Effector CD4-positive, alpha-beta T cell (primary cell): ENCODE measurements around the gene MAGEA9B.
"Not testable (repeated sequence)": the region's sequence is repeated elsewhere in the genome, so short reads cannot be mapped to it uniquely, and the experiment has no call there.

Experiments
- DNase-seq: peaks from one replicate; pipeline ENCODE4 v3.0.0-alpha.2; 2020

The MAGEA9B gene

DNA sequence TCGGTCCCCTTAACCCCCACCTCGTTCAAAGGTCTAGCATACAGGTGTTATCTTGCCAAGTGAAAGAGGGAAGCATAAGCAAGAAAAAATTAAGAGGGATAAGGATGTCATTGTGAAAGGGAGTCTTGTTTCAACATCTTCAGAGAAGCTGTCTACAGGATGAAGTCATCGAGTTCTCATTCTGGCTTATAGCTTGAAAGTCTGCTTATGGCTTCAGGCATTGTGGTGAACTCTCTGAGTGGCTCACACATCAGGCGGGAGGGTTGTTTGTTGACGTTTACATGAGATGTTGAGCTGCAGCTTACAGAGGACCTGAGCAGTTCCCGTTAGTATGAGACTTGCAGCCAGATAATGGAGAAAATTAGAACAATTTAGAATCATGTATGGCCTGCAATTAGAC, 16.6 kb downstream of the MAGEA9B start:
- DNase-seq = no peak

DNA sequence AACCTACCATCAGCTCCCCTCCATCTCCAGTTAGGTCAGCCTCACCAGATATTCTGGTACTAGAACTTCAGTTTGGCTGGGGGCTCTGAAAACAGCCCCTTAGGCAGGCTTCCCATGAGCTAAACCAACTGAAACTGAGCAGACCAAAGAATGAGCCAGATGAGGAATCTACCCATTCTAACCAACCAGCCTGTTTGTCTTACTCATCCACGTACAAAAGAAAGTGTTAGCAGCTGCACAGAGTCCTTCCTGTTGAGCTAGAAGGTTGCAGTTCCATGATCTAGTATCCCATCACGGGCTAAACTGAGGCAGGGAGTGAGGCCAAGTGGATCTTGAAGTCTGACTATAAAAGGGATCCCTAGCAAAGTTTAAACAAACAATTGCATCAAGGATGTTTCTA, 17.5 kb downstream of the MAGEA9B start:
- no peak for DNase-seq

DNA sequence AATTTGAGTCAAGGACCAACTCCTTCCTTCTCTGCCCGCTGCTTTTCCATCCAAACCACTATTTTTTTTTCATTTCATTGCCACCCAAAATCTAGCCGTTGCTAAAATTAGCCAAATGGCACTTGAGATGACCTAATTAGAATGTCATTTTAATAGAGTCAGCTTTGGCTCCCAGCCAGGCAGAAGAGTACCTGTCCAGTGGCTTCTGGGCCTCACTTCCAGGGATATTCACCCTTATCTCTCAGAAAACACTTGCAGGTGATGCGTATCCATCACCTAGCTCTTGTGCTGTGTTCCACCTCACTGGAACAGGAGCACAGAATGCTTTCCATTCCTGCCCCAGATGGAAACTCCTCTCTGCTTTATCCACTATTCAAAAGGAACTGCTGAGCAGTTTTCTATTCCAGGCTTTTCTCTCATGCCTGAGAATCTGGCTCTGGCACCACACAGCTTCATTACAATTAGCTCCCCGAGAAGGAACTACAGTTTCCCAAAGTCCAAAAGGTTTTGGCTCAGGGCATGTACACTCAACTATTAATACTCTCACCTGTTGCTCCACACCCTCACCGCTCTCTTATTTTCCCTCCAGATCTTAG, 18.5 kb downstream of the MAGEA9B start:
- DNase-seq = no peak

DNA sequence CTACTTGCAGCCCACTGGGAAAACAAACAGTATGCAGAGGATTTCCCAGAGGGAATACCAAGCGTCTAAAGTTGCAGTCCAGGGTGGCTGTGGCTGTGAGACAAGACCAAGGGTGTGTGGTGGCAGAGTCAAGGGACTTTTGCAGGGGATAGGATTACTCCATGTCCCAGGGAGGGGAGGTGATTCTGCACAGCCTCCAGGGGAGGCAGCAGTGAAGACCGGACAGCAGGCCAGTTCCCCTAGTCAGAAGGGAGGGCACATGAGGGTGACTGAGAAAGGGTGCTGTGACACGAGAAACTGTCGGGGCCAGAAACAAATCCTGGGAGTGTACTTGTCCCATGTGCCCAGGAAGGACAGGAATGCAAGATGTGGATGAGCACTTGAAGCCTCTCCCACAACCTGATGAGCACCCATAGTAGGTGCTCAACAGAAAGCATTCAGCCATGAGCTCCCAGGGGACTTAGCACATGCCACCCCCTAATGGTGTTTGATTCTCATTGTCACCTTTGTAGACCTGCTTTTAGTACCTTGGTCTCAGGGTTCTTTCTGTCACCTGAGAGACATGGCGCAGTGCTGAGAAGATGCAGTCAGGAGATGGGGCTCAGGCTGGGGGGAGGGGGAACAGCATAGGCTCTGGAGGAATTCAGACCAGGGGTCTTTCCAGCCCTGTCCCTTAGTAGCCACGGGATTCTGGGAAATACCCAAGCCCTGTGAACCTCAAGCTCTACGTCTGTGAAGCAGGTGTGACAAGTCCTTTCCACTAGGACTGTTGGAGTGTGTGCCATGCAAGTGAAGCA, 19.4 kb downstream of the MAGEA9B start:
- no peak for DNase-seq

DNA sequence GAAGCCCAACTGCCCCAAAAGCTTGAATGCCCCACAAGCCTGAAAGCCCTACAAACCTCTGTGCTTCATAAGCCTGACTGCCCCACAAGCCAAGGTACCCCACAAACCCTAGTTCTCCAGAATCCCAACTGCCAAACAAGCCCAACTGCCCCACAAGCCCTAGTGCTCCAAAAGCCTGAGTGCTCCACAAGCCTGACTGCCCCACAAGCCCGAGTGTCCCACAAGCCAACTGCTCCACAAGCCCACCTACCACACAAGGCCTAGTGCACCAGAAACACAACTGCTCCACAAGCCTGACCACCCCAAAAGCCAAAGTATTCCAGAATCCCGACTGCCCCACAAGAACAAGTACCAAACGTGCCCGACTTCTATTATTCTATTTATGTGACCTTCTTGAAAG, 23.9 kb downstream of the MAGEA9B start:
- no peak for DNase-seq

DNA sequence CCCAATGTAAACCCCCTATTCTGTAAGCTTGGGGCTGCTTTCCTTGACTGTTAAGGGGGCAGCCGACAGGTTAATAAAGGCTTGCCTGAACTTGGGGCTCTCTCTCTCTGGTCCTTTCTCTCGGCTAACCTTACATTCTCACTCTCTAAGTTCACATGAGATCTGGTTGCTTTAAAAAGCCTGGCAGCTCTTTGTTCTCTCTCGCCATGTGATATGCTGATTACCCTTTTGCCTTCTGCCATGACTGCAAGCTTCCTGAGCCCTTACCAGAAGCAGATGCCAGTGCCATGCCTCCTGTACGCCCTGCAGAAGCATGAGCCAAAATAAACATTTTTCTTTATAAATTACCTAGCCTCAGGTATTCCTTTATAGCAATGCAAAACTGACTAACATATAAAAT, 32.0 kb downstream of the MAGEA9B start:
- DNase-seq = not testable (repeated sequence)

DNA sequence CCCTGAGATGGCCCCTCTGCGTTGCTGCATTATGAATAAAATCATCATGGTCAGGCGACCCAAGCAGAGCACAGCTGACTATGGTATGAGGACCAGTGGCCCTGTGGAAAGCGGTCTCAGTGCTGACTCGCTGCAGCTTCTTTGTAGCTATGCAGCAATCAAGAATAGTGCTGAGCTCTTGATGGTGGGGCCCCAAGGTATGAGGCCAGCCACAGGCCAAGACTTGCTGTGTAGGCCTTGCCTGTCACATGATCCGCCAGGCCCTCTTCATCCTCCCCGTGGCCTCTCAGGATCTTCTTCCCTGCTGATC, 35.4 kb downstream of the MAGEA9B start:
- DNase-seq = not testable (repeated sequence)

DNA sequence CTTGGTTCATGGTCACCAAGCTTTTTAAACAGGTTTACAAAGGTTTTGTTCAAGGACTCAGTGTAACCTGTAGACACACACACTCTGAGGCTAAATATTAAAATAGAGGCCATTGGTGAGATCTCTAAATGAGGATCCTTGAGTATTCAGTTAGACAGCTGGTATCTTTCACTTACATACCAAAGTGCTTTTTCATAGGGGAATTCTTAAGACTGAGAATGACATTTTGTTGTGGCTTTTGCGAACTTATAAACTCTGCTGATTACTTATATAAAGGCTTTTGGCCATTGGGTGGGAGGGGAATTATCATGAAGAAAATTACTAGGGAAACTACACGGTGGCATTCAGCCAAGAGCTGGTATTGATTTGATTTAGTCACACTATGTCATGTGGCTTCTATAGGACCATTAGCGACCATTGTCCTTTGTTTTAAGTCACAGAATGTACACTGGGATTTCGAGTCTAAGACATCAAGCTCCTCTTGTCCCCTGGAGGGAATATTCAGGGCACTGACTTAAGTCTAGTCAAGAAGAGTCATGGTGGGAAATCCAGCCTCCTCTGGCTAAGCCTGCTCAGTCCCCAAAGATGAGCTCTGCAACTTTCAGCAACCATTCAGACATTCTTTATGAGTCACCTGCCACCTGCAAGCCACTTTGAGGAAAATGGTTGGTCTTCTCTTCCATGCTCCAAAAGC, 35.9 kb downstream of the MAGEA9B start:
- DNase-seq = not testable (repeated sequence)

DNA sequence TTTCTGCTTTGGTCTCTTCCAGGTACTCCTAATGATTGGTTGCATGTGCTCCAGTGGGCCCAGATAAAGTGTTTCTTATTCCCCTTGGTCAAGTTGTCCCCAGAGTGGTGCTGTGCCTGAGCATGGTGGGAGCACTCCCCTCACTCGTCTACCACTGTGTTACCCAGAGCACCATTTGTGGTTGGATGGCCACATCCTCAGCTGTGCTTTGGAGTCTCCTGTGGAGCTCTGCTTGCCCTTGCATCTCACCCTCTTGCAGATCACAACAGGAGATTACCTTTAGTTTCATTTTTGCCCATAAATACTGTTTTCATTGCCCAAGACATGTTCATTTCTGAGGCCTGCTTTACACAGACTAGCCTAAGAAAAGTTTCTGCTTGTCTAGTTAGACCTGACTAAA, 36.8 kb downstream of the MAGEA9B start:
- DNase-seq = not testable (repeated sequence)

DNA sequence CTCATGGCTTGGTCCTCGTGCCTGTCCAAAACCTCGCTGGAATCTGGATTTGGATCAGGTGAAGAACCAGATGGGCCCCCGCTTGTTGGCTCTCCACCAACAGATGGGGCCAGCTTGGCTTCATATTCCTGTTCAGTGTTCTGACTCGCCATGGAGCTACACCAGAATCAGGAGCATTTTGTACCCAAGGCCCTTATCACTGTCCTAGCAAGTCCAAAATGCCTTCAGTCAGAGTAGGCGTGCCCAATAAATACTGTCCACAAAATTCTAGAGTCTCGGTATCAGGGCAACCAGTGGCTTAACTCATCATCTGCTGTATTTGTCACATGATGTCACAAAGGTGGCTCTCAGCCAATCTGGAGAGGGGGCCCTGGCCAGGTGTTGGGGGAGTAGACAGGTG, 37.6 kb downstream of the MAGEA9B start, which contains the start of gene HSFX3:
HSFX3 (minus strand) TSS at position 224 of the 400 bp plus-strand sequence; CDS start at position 152, 72 bp downstream.
- DNase-seq = not testable (repeated sequence)

DNA sequence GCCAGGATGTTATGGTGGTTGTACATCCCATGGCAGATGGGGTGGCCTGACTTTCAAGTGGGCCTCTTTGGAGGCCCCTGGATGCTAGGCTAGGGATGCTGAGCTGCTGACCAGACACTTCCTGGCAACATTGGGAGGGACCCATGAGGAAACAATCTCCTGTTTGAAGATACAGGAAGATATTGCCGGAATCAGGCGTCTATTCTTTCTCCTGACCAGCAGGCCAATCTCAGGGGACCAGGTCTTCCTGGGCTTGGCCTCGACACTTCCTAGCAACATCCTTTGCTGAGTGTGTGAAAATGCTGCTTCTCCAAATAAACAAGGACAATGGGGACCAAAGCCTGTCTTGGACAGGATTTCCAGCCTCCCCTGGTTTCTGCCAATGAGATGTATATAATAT, 39.5 kb downstream of the MAGEA9B start:
- DNase-seq = not testable (repeated sequence)

DNA sequence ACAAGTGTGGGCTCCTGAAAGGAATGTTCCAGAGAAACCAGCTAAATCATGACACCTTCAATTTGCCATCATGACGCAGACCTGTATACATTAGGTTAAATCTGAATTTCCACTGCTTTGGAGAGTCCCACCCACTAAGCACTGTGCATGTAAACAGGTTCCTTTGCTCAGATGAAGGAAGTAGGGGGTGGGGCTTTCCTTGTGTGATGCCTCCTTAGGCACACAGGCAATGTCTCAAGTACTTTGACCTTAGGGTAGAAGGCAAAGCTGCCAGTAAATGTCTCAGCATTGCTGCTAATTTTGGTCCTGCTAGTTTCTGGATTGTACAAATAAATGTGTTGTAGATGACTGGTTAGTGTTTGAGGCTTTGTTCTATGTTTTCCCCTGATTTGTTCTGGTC, 40.3 kb downstream of the MAGEA9B start:
- DNase-seq = not testable (repeated sequence)

DNA sequence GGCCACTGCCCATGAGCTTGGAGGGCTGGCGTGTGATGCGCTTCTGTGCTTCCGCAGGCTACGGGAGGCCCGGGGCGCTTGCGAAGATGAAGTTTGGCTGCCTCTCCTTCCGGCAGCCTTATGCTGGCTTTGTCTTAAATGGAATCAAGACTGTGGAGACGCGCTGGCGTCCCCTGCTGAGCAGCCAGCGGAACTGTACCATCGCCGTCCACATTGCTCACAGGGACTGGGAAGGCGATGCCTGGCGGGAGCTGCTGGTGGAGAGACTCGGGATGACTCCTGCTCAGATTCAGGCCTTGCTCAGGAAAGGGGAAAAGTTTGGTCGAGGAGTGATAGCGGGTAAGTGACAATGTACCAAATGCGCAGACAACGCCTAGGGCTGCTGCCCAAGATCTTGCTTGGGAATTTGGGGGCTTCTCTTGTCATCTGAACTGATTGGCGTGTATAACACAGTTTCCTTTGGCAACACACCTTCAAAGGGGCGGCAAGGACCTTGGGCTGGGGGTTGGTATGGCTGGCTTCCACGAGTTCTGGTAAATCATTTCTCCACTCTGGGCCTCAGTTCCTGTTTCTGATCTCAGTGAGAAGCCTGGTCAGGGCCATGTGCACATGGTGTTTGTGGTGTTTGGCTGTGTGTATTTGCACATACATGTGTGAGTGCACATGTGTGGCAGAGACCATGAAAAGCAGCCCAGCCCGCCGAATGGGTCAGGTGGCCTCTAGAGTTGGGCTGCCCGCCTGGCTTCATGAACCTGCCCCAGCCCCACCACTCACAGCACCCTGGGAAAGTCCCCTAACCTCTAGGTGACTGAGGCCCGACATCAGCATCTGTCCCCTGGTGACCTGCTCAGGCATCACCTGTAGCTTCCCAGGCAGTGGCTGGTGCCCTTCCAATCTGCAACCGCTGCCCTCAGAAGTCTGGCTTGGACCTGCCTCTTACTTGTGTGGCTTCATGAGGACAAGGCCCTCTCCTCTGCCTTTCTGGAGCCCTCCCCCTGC, 41.4 kb downstream of the MAGEA9B start:
- not testable (repeated sequence) for DNase-seq

DNA sequence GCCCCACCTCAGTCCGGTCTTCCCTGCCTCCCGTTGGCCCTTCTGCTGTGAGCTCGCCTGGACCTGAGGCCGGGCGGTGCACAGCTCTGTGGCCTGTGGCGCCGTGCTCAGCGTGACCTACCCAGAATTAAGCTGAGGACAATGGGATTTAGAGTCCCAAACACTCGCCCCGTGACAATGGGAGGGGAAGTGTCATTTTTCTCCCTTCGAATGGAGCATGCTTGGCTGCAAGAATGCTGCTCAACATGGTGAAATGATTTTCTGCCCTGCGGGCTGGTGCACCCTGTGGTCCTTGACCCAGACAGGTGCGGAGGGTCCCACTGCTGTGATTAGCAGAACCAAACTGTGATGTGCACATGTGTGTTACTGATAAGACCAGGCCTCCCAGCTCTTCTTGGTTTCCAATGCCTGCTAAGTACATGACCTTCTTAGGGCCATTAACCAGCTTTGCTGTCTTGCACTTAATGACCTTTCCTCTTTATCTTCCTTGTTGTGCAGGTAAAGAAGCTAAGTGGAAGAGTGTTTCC, 45.7 kb downstream of the MAGEA9B start:
- no peak for DNase-seq

DNA sequence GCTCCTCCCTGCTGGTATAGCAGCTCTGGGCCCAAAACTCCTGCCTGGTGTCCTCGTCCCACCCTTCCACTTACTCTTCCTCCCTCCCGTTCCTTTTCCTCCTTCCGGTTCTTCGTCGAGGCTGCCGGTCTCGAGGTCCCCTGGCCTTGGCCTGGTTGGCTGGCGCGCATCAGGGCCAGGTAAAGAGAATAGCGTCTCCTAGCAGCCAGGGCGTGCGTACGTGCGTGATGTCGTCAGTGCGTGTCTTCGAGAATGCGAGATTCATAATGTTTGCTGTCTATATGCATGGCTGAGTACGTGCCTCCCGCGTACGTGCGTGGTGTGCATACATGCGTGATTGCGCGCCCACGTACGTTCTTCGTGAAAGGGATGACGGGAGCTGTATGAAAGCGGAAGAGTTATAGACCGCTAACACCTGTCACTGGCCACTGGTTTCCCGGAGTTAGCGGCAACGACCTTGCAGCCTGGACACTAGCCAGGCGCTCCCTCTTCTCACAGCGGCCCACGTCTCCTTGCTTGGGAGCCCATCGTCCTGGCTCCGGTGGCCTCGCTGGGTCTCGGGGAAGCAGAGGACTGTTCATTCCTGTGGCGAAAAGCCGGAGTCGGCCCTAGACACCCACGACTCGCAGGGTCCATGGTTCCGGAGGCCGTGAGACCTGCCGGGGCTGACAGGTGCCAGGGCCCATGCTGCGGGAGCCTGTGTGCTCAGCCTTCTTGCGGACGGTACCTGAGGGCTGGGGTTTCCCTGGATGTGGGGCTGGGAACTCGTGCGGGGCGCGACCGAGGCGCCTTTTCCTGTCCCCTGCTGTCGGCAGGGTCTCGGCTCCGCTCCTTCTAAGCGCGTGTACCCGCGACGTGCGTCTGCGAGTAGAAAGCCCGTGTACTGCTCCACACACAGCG, 46.4 kb downstream of the MAGEA9B start, which contains the start of gene EOLA1:
EOLA1 (plus strand) TSS at position 392 of the 900 bp plus-strand sequence. CDS start 4,619 bp downstream, outside the sequence.
- DNase-seq = peak; percentile 83

DNA sequence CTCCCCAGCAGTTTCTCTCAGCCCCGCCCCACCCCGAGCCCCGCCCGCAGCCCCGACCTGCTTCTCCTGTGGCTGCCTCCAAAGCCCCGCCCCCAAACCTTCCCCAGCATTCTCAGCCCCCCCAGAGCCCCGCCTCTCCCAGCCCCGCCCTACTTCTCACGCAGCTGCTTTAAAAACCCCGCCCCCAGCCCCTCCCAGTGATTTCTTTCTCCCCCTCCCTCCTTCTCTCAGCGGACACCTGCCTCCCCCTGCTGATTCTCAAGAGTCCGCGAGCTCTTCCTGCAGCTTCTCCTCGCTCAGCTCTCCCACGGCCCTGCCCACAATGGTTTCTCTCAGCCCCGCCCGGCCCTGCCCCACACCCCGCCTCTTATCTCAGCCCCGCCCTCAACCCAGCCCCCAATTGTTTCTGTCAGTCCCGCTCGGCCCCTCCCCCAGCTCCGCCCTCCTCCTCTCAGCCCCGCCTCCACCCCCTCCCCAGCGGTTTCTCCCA, 47.1 kb downstream of the MAGEA9B start:
- DNase-seq = peak; percentile 83

DNA sequence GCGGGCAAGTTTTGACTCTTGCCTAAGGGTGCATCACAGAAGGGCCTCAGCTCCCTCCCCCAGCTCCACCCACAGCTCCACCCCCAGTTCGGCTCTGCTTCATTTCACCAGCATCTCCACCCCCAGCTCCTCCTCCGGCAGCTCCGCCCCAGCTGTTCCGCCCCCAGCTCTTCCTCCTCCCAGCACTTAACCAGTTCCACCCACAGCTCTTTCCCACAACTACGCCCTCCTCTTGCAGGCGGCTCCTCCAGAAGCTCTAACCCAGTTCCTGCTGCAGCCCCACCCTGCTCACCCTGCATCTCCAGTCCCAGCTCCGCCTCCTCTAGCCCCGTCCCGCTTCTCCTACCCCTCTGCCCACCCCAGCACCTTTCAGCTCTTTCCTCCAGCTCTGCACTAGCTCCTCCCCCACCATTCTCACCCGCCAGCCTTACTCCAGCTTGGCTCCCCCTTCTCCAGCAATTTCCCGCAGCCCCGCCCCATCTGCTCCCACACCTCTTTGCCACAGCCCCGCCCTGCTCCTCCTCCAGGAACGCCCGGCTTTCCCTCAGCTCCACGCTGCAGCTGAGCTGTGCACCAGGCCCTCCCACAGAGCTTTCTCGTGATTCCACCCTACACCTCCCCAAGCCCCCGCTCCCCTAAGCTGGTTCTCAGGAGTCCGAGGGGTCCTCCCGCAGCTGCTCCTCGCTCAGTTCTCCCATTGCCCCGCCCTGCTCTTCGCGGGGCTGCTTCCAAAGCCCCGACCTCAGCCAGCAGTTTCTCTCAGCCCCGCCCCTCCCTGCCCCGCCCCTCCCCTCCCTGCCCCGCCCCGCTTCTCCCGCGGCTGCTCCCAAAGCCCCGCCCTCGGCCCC, 47.8 kb downstream of the MAGEA9B start:
- peak; percentile 78 for DNase-seq

DNA sequence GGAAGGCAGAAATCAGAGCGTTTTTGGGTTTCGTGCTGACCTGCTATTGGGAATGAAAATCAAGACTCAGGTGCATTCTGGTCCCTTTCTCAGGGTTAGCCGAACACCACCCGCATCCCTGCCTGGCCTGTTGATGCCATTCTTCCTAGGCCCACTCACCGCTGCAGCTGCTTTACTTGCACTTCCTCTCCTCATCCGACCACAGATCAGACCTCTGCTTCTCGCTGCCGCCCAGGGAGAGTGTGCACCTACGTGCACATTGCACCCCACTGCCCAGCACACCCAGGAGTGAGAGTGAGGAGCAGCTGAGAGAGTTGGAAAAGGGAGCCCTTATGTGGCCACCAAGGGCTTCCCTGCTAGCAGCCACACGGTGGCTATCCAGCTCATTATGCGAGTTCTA, 49.8 kb downstream of the MAGEA9B start:
- DNase-seq = not testable (repeated sequence)

DNA sequence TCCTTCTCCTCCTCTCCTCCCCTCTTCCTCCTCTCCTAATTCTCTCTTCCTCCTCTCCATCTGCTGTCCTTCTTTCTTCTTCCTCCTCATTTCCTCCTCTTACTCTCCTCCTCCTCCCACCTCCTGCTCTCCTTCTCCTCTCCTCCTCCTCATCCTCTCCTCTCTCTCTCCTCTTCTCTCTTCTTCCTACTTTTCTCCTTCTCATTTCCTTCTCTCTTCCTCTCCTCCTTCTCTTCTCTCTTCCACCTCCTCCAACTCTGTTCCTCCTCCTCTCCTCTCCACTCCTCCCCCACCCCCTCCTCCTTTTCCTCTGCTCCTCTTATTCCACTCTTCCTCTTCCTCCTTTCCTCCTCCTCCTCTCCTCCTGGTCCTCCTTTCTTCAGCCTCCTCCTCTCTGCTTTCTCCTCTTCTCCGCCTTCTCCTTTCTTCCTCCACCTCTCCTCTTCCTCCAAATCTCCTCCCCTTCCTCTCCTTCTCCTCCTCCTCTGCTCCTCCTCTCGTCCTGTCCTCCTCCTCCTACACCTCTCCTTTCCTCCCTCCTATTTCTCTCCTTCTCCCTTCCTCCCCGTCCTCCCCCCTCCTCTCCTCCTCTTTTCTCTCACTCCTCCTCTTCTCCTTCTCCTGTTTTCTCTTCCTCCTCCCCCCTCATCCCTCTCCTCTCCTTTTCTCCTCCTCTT, 52.2 kb downstream of the MAGEA9B start:
- DNase-seq = not testable (repeated sequence)
